OCI-LY7 (cell line): ENCODE data around the gene WDR87. TPM values are rescaled to one million over a fixed set of nuclear protein-coding genes. Genes with fewer than 3 reads are reported as not detected.

Source experiments
- BruUV-seq: library from RNA; stranded (reverse); fragments of 400-500 nt; replicated peaks from 2 replicates; lab custom pipeline; 2021; lab: Mats Ljungman, UMichigan
- CTCF ChIA-PET: fragments of 300-600 bp; sonication (Branson Sonifier 250); formaldehyde crosslinking; loops from one replicate; lab custom pipeline; 2022; ENCODE audit warnings: antibody characterized with exemption; ENCODE audit not compliant: unreplicated experiment; lab: Charles Lee
- POLR2A ChIA-PET: fragments of 300-600 bp; sonication (Branson Sonifier 250); formaldehyde crosslinking; loops from one replicate; lab custom pipeline; 2022; ENCODE audit warnings: antibody characterized with exemption; lab: Charles Lee
- DNase-seq: peaks from one replicate; pipeline ENCODE4 v3.0.0-alpha.2; 2015; ENCODE audit warnings: low spot score
- H2AFZ ChIP-seq: fragments of 200-600 bp; sonication (generic), shearing (Covaris generic); 2 replicates; pipeline ENCODE4 v1.6.1; 2014; ENCODE audit warnings: mild to moderate bottlenecking, antibody characterized with exemption, low read length, moderate library complexity
- H3K27ac ChIP-seq: fragments of 200-600 bp; sonication (generic); 2 replicates; pipeline ENCODE4 v1.5.1; 2014; ENCODE audit warnings: mixed run types, low read depth, mild to moderate bottlenecking, moderate library complexity, low read length, inconsistent platforms; ENCODE audit not compliant: poor library complexity, severe bottlenecking
- H3K36me3 ChIP-seq: fragments of 200-600 bp; sonication (generic); 2 replicates; pipeline ENCODE4 v1.6.1; 2014; ENCODE audit warnings: mild to moderate bottlenecking, antibody characterized with exemption, low read length, moderate library complexity, mixed read lengths; ENCODE audit not compliant: insufficient read depth
- H3K4me1 ChIP-seq: fragments of 200-600 bp; sonication (generic); 2 replicates; pipeline ENCODE4 v1.5.1; 2014; ENCODE audit warnings: mild to moderate bottlenecking, low read length; ENCODE audit not compliant: insufficient read depth, poor library complexity, severe bottlenecking
- H3K4me2 ChIP-seq: fragments of 200-600 bp; sonication (generic); 2 replicates; pipeline ENCODE4 v1.6.1; 2014; ENCODE audit warnings: mild to moderate bottlenecking, low read length
- H3K4me3 ChIP-seq: fragments of 200-600 bp; sonication (generic); 2 replicates; pipeline ENCODE4 v1.5.1; 2014; ENCODE audit warnings: mild to moderate bottlenecking, low read depth, low read length; ENCODE audit not compliant: poor library complexity, severe bottlenecking
- H3K79me2 ChIP-seq: fragments of 200-600 bp; sonication (generic); 2 replicates; pipeline ENCODE4 v1.6.1; 2016; ENCODE audit warnings: low read depth, mild to moderate bottlenecking, low read length, moderate library complexity, mixed read lengths; ENCODE audit not compliant: insufficient read depth
- H3K9me2 ChIP-seq: fragments of 200-600 bp; sonication (generic); 2 replicates; pipeline ENCODE4 v1.6.1; 2016; ENCODE audit warnings: mild to moderate bottlenecking, low read length, mixed read lengths; ENCODE audit not compliant: insufficient read depth
- H3K9me3 ChIP-seq: fragments of 200-600 bp; sonication (generic); 2 replicates; pipeline ENCODE4 v1.6.1; 2014; ENCODE audit warnings: mild to moderate bottlenecking, mixed run types, low read length, mixed read lengths
- H4K20me1 ChIP-seq: fragments of 200-600 bp; sonication (generic); 2 replicates; pipeline ENCODE4 v1.6.1; 2014; ENCODE audit warnings: mild to moderate bottlenecking, antibody characterized with exemption, low read length, moderate library complexity, mixed read lengths; ENCODE audit not compliant: insufficient read depth
- EZH2phosphoT487 ChIP-seq: fragments of 200-600 bp; sonication (generic); IDR thresholded peaks from 2 replicates; pipeline ENCODE4 v1.6.1; 2018; ENCODE audit warnings: low read depth, borderline replicate concordance, mild to moderate bottlenecking, mixed run types, antibody characterized with exemption, low read length, moderate library complexity, mixed read lengths
- intact Hi-C: fragments of 100-400 bp; cut with micrococcal nuclease; formaldehyde crosslinking; loops from one replicate; pipeline ENCODE4 v1.10.0; 2022; ENCODE audit not compliant: unreplicated experiment
- total RNA-seq, 2 experiments: library from RNA; depleted of rRNA in 1 of 2; stranded (reverse); fragments of >200 nt in 1 of 2; shearing (Covaris generic) in 1 of 2; gene quantifications; 2 replicates each; pipeline ENCODE4 v1.2.3, GENCODE V29; 2014 to 2022
- TF ChIP-seq, protein P1 (sequence below): fragments of 200-600 bp; sonication (generic); conservative IDR thresholded peaks from 2 replicates; pipeline ENCODE4 v1.5.1; 2014; ENCODE audit warnings: mild to moderate bottlenecking, antibody characterized with exemption, low read length, moderate library complexity, mixed read lengths

WDR87 gene
- total RNA-seq, 2 experiments from 2014 or later: 0.08 TPM; not detected in 1

DNA sequence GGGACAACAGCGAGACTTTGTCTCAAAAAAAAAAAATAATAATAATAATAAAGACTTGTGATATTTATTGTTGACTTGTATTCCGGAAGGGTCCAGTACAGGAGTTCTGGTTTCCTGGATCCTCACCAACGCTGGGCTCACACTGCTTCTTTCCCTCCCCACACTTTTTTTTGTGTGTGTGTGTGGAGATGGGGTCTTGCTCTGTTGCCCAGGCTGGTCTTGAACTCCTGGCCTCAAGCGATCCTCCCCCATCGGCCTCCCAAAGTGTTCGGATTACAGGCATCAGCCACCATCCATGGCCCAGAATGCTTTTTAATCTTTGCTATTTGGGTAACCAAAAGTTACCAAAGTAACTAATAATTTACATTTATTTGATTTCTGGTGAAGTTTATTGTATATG, 39.7 kb upstream of the WDR87 start:
- POLR2A ChIA-PET: interaction anchor here (0.9 to 1.1 kb wide), 2 partner anchors 7 to 11 kb away, joined by 3 read pairs; no protein-coding TSS in a partner anchor
- intact Hi-C loops: no loop called here
- Histone ChIP-seq H3K4me1 (peaks cover 8% of the 10 kb centered on the region), H3K4me2 (no peak overlapping the region), H3K4me3 (no peak overlapping the region), H3K27ac (no peak overlapping the region), H3K36me3 (peaks cover 11% of the 10 kb centered on the region; the same call in 1 of the 2 replicates), H4K20me1 (no peaks in the 10 kb centered on the region), H3K79me2 (peaks cover 6% of the 10 kb centered on the region; the same call in 1 of the 2 replicates), H2AFZ (no peak overlapping the region), H3K9me2 (no peaks in the 10 kb centered on the region), H3K9me3 (no peaks in the 10 kb centered on the region)
- DNase-seq: no peak
- no TSS peak for BruUV-seq
- CTCF ChIA-PET: no interaction called here
- no peak for TF ChIP-seq EZH2phosphoT487
- TF ChIP-seq, protein P1, sequence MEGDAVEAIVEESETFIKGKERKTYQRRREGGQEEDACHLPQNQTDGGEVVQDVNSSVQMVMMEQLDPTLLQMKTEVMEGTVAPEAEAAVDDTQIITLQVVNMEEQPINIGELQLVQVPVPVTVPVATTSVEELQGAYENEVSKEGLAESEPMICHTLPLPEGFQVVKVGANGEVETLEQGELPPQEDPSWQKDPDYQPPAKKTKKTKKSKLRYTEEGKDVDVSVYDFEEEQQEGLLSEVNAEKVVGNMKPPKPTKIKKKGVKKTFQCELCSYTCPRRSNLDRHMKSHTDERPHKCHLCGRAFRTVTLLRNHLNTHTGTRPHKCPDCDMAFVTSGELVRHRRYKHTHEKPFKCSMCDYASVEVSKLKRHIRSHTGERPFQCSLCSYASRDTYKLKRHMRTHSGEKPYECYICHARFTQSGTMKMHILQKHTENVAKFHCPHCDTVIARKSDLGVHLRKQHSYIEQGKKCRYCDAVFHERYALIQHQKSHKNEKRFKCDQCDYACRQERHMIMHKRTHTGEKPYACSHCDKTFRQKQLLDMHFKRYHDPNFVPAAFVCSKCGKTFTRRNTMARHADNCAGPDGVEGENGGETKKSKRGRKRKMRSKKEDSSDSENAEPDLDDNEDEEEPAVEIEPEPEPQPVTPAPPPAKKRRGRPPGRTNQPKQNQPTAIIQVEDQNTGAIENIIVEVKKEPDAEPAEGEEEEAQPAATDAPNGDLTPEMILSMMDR: no peak

DNA sequence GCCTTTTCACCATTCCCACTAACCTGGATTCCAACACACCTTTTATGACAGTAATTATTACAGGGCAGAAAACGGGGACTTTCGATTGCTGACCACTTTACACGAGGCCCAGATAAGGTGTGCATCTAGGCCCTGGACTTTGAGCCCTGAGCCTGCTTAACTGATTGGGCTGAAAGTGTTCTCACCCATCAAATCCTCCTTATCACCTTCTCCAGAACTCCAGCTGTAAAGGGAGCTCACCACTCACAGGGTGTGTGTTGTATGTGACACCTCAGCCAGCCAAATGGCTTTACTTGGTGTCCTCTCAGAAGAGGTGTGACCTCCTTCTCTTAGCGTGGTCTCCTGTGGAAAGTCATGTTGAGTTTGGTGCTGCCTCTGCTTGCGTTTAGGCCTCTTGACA, 37.1 kb upstream of the WDR87 start:
- CTCF ChIA-PET: no interaction called here
- POLR2A ChIA-PET: no interaction called here
- no peak overlapping the region for H3K4me2 ChIP-seq
- H3K4me1 ChIP-seq: no peaks in the 10 kb centered on the region
- peaks cover 6% of the 10 kb centered on the region; the same call in 1 of the 2 replicates for H3K79me2 ChIP-seq
- TF ChIP-seq EZH2phosphoT487: no peak
- TF ChIP-seq, protein P1: no peak
- no peaks in the 10 kb centered on the region for H3K9me2 ChIP-seq
- H4K20me1 ChIP-seq: no peaks in the 10 kb centered on the region
- intact Hi-C loops: no loop called here
- no TSS peak for BruUV-seq
- no peak overlapping the region for H2AFZ ChIP-seq
- H3K27ac ChIP-seq: no peak overlapping the region
- H3K9me3 ChIP-seq: no peaks in the 10 kb centered on the region
- H3K4me3 ChIP-seq: no peak overlapping the region
- no peak for DNase-seq
- H3K36me3 ChIP-seq: peaks cover 18% of the 10 kb centered on the region

DNA sequence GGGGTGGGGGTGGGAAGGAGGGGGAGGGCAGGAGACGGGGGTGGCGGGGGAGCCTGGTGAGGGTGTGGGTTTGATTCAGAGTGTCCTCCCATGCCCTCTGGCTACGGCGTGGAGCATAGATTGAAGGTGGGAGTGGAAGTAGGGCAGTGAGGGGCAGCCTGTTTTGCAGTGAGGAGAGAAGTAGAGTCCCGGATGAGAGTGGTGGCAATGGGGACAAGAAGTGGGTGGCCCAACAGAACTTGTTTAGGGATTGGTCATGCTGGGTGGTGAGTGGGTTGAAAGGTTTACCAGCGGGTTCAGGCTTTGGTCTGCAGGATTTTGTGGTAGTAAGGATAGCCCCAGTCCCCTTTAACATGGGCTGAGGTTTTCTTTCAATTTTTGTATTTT, 36.1 kb upstream of the WDR87 start:
- Histone ChIP-seq H2AFZ (no peak overlapping the region), H3K9me3 (peaks cover 5% of the 10 kb centered on the region; the same call in 1 of the 2 replicates), H3K27ac (no peak overlapping the region), H3K9me2 (no peaks in the 10 kb centered on the region), H4K20me1 (no peaks in the 10 kb centered on the region), H3K4me2 (no peak overlapping the region), H3K4me3 (no peak overlapping the region), H3K36me3 (peaks cover 25% of the 10 kb centered on the region), H3K4me1 (no peaks in the 10 kb centered on the region), H3K79me2 (peaks cover 6% of the 10 kb centered on the region; the same call in 1 of the 2 replicates)
- intact Hi-C loops: no loop called here
- TF ChIP-seq, protein P1: no peak
- no peak for TF ChIP-seq EZH2phosphoT487
- ChIA-PET CTCF (no interaction called here), POLR2A (no interaction called here)
- DNase-seq: no peak
- no TSS peak for BruUV-seq
